PC-3 (cell line): ENCODE results near the gene PRDM13.

Source experiments
- CTCF ChIP-seq: fragments of 300-600 bp; sonication (generic); conservative IDR thresholded peaks from 2 replicates; pipeline ENCODE4 v1.5.1; 2017; ENCODE audit warnings: antibody characterized with exemption, low read depth, mild to moderate bottlenecking, low read length
- EZH2 ChIP-seq: fragments of 300-600 bp; sonication (generic); IDR thresholded peaks from one replicate; pipeline ENCODE4 v1.6.1; 2017; ENCODE audit warnings: antibody characterized with exemption, mild to moderate bottlenecking, low read length; ENCODE audit not compliant: unreplicated experiment
- EZH2phosphoT487 ChIP-seq: fragments of 300-600 bp; sonication (generic); IDR thresholded peaks from 2 replicates; pipeline ENCODE4 v1.6.1; 2018; ENCODE audit warnings: mild to moderate bottlenecking, antibody characterized with exemption, low read length, borderline replicate concordance

- TF ChIP-seq CTCF: no peak
- TF ChIP-seq EZH2phosphoT487: no peak
- no peak for TF ChIP-seq EZH2
These were observed 1.6 kb downstream of the PRDM13 start for GRCh38 chr6:99608059-99608885.
